GM18873 (cell line): Measurements from ENCODE around the gene ADGRL2.

Experiments used
- ATAC-seq: cut with Tn5 transposase; IDR thresholded peaks from one replicate; pipeline ENCODE4 v1.9.1; 2021; ENCODE audit warnings: mild to moderate bottlenecking, moderate library complexity, moderate number of reproducible peaks; ENCODE audit not compliant: unreplicated experiment, low FRiP score

Gene ADGRL2

GRCh38 chr1:81800695-81801650 is at the start of gene ADGRL2:
TSS of gene ADGRL2 (plus strand) at chr1:81800934. CDS start at chr1:81836985, 36,051 bp downstream.
- ATAC-seq, result no peak

GRCh38 chr1:81752840-81753239 is 47.9 kb upstream of the ADGRL2 start:
- ATAC-seq, result no peak

GRCh38 chr1:81754424-81754823 is 46.3 kb upstream of the ADGRL2 start:
- no peak for ATAC-seq

GRCh38 chr1:81756872-81757271 is 43.9 kb upstream of the ADGRL2 start:
- ATAC-seq, result no peak

GRCh38 chr1:81757398-81758020 is 43.2 kb upstream of the ADGRL2 start:
- ATAC-seq, result no peak

- no peak for ATAC-seq
Observed at GRCh38 chr1:81758181-81758580, 42.6 kb upstream of the ADGRL2 start.

GRCh38 chr1:81760477-81761097 is 40.1 kb upstream of the ADGRL2 start:
- no peak for ATAC-seq

GRCh38 chr1:81775510-81775909 is 25.2 kb upstream of the ADGRL2 start:
- no peak for ATAC-seq

GRCh38 chr1:81780705-81781454 is 19.9 kb upstream of the ADGRL2 start:
- no peak for ATAC-seq

GRCh38 chr1:81781749-81782148 is 19.0 kb upstream of the ADGRL2 start:
- no peak for ATAC-seq

- ATAC-seq, result no peak
Observed at GRCh38 chr1:81792184-81792583, 8.6 kb upstream of the ADGRL2 start.

- ATAC-seq, result no peak
Observed at GRCh38 chr1:81797701-81798100, 3.0 kb upstream of the ADGRL2 start.

GRCh38 chr1:81799939-81800694 is 617 bp upstream of the ADGRL2 start:
- ATAC-seq, result no peak

- no peak for ATAC-seq
Observed at GRCh38 chr1:81801651-81802456, 1.1 kb downstream of the ADGRL2 start.

GRCh38 chr1:81802457-81802706 is 1.6 kb downstream of the ADGRL2 start:
- no peak for ATAC-seq

- ATAC-seq, result no peak
Observed at GRCh38 chr1:81802707-81803430, 2.1 kb downstream of the ADGRL2 start.

GRCh38 chr1:81803431-81804110 is 2.8 kb downstream of the ADGRL2 start:
- no peak for ATAC-seq

GRCh38 chr1:81804312-81804711 is 3.6 kb downstream of the ADGRL2 start:
- ATAC-seq, result no peak
